Prostate gland (tissue), 1 donor: ENCODE measurements around the gene GNAI3.

Experiments used
- POLR2A ChIP-seq: fragments of 450-650 bp; IDR thresholded peaks from one replicate; pipeline ENCODE4 v1.6.1; 2016; ENCODE audit warnings: antibody characterized with exemption, mild to moderate bottlenecking
- POLR2AphosphoS5 ChIP-seq: sonication (generic); formaldehyde crosslinking; IDR thresholded peaks from one replicate; pipeline ENCODE4 v1.6.1; 2017; ENCODE audit warnings: antibody characterized with exemption

GRCh38 chr1:109557520-109557919 is 9.1 kb downstream of the GNAI3 start:
- TF ChIP-seq POLR2AphosphoS5 (no peak), POLR2A (no peak)
